ENCODE data around the gene PAK6. TPM values are rescaled to one million over a fixed set of nuclear protein-coding genes. Genes with fewer than 3 reads are reported as not detected.

Gene PAK6
- total RNA-seq, 1 experiment from 2014 or later: 0.84 TPM

GRCh38 chr15:40240619-40241221 is 1.9 kb downstream of the PAK6 start:
- no peak for DNase-seq (ENCODE audit: low spot score)
- no peaks in the 10 kb centered on the region for H3K9me3 ChIP-seq (ENCODE audit: low read depth, low read length, poor library complexity, severe bottlenecking)
- intact Hi-C loops (cut with micrococcal nuclease; ENCODE audit: unreplicated experiment): no loop called here
- no peak overlapping the region for H3K27ac ChIP-seq (ENCODE audit: low read depth, low read length, poor library complexity, severe bottlenecking)
- ChIA-PET CTCF (interaction anchor here (0.5 to 1.5 kb wide), 2 partner anchors 38 to 207 kb away, joined by 4 read pairs; no protein-coding TSS in a partner anchor), POLR2A (ENCODE audit: low non-redundant PET) (no interaction called here)
- TF ChIP-seq CTCF (conservative IDR thresholded peaks at IDR 0.05; ENCODE audit: low read depth, low read length): no peak
- no peak for TF ChIP-seq EZH2 (IDR thresholded peaks at IDR 0.05; ENCODE audit: borderline replicate concordance, low read depth, low read length, poor library complexity, severe bottlenecking)
- no peaks in the 10 kb centered on the region for H3K36me3 ChIP-seq (ENCODE audit: insufficient read depth, low read length, poor library complexity, severe bottlenecking)
- H3K4me3 ChIP-seq (ENCODE audit: low read depth, low read length, poor library complexity, severe bottlenecking): no peak overlapping the region
- H3K27me3 ChIP-seq (replicated peaks; ENCODE audit: insufficient read depth, low read depth, low read length, poor library complexity): no peaks in the 10 kb centered on the region
- H3K4me1 ChIP-seq (ENCODE audit: insufficient read depth, low read length, poor library complexity, severe bottlenecking): peaks cover 9% of the 10 kb centered on the region
- no TSS peak for BruUV-seq (replicated peaks)

GRCh38 chr15:40241269-40242212 is 2.7 kb downstream of the PAK6 start:
- TF ChIP-seq EZH2 (IDR thresholded peaks at IDR 0.05; ENCODE audit: borderline replicate concordance, low read depth, low read length, poor library complexity, severe bottlenecking) (no peak), CTCF (conservative IDR thresholded peaks at IDR 0.05; ENCODE audit: low read depth, low read length) (no peak)
- ChIA-PET CTCF (interaction anchor here (0.6 to 1.5 kb wide), 2 partner anchors 38 to 133 kb away, joined by 3 to 4 read pairs; partner anchors contain the start of gene BMF), POLR2A (ENCODE audit: low non-redundant PET) (no interaction called here)
- no peaks in the 10 kb centered on the region for H3K9me3 ChIP-seq (ENCODE audit: low read depth, low read length, poor library complexity, severe bottlenecking)
- H3K27me3 ChIP-seq (replicated peaks; ENCODE audit: insufficient read depth, low read depth, low read length, poor library complexity): no peaks in the 10 kb centered on the region
- intact Hi-C loops (cut with micrococcal nuclease; ENCODE audit: unreplicated experiment): no loop called here
- H3K4me3 ChIP-seq (ENCODE audit: low read depth, low read length, poor library complexity, severe bottlenecking): no peak overlapping the region
- H3K36me3 ChIP-seq (ENCODE audit: insufficient read depth, low read length, poor library complexity, severe bottlenecking): no peaks in the 10 kb centered on the region
- no peak overlapping the region for H3K27ac ChIP-seq (ENCODE audit: low read depth, low read length, poor library complexity, severe bottlenecking)
- DNase-seq (ENCODE audit: low spot score): no peak
- BruUV-seq (replicated peaks): no TSS peak
- peaks cover 9% of the 10 kb centered on the region for H3K4me1 ChIP-seq (ENCODE audit: insufficient read depth, low read length, poor library complexity, severe bottlenecking)

GRCh38 chr15:40242213-40242599 is 3.3 kb downstream of the PAK6 start:
- TF ChIP-seq EZH2 (IDR thresholded peaks at IDR 0.05; ENCODE audit: borderline replicate concordance, low read depth, low read length, poor library complexity, severe bottlenecking) (no peak), CTCF (conservative IDR thresholded peaks at IDR 0.05; ENCODE audit: low read depth, low read length) (no peak)
- Histone ChIP-seq H3K27me3 (replicated peaks; ENCODE audit: insufficient read depth, low read depth, low read length, poor library complexity) (no peaks in the 10 kb centered on the region), H3K36me3 (ENCODE audit: insufficient read depth, low read length, poor library complexity, severe bottlenecking) (no peaks in the 10 kb centered on the region), H3K4me3 (ENCODE audit: low read depth, low read length, poor library complexity, severe bottlenecking) (no peak overlapping the region), H3K27ac (ENCODE audit: low read depth, low read length, poor library complexity, severe bottlenecking) (no peak overlapping the region), H3K4me1 (ENCODE audit: insufficient read depth, low read length, poor library complexity, severe bottlenecking) (peaks cover 9% of the 10 kb centered on the region), H3K9me3 (ENCODE audit: low read depth, low read length, poor library complexity, severe bottlenecking) (no peaks in the 10 kb centered on the region)
- DNase-seq (ENCODE audit: low spot score): no peak
- intact Hi-C loops (cut with micrococcal nuclease; ENCODE audit: unreplicated experiment): no loop called here
- ChIA-PET CTCF (interaction anchor here (0.6 to 0.9 kb wide), 2 partner anchors 32 to 134 kb away, joined by 3 to 4 read pairs; partner anchors contain the start of gene BMF), POLR2A (ENCODE audit: low non-redundant PET) (no interaction called here)
- BruUV-seq (replicated peaks): no TSS peak
